ENCODE results near the gene TMEM30A. TPM values are rescaled to one million over a fixed set of nuclear protein-coding genes. Genes with fewer than 3 reads are reported as not detected.

Gene TMEM30A
- total RNA-seq = 121 and 126 TPM in 2 replicates

DNA sequence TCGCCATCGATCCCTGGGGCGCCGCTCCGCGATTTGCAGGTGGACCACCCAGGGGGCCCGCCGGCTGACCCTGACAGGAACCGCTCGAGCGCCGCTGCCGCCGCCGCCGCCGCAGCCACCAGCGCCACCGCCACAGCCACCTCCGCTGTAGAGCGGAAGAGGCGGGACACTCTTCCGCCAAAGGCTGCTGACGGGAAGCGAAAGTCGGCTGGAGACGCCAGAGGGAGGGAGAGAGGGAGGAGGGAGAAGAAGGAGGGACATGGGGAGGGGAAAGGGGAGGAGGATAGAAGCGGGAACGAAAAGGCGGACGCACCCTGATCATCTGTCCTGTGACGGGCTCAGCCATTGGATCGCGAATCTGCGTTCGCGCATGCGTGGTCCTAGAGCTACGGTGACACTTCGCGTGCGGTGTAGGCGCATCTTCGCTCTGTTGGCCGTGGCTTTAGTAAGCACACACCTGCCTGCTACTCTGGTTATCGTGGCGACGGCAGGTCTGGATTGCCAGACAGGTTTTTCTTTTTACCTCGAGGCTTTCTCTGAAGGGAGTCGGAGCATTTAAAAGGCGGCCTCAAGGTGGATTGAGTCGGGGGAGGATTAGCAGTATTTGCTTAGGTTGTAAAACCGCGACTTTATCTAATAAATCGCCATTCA is at the start of gene TMEM30A:
Gene TMEM30A (minus strand): TSS at position 161 of the 651 bp plus-strand sequence. CDS start 154 bp downstream, at position 7.
- DNase-seq (ENCODE audit: low read depth in 2 of 2) = peak; percentile 99

DNA sequence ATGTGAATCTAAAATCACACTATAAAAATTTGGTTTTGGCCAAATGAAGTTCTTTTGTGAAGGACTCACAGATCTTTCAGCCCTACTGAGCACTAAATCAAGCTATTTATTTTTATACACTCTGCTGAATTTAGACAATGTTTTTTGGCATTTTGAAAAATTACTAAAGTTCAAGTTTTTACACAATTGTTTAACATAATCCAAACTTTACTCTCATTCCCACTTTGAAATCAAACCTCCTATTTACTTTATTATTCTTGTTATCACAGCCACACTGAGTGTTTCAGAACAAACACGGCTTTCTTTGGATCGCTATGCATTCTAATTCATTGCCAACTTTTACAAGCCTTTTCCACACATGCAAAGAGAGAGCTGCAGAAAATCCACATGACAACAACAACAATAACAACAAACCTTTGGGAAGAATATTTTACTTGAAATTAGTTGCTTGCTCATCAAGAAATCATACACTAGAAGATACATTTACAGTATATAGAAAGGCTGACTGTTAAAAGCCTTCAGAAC is 49.1 kb upstream of the TMEM30A start:
- DNase-seq (ENCODE audit: low read depth in 2 of 2) = no peak

DNA sequence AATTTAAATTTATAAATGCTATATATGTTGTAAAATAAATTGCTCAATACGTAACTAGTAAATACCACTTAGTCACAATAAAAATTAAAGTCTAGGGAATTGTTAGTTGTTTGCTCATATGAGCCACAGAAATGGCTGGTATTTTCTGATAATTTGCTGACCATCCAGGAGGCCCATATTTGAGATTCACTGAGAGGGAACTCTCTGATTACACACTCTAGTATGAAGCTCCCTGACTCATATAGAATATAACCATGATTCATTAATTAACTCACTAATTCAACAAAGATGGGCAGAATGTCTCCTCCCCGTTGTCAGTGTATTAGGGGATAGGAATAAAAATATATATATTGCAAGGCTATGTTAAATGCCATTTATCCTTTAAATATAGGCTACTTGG is 46.6 kb upstream of the TMEM30A start:
- no peak for DNase-seq (ENCODE audit: low read depth in 2 of 2)

DNA sequence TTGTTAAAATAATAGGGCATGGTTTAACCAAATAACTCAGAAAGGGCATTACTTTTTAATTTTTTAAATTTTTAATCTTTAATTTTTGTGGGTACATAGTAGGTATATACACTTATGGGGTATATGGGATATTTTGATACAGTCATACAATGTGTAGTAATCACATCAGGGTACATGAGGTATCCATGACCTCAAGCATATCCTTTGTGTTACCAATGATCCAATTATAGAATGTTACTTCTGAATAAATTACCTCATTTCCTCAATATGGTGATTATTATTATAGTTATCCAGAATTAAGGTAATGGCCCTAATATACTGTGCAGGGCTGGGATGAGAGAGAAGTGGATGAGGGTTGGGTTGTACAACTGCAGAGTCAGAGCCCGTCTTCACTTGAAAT is 45.1 kb upstream of the TMEM30A start:
- no peak for DNase-seq (ENCODE audit: low read depth in 2 of 2)

DNA sequence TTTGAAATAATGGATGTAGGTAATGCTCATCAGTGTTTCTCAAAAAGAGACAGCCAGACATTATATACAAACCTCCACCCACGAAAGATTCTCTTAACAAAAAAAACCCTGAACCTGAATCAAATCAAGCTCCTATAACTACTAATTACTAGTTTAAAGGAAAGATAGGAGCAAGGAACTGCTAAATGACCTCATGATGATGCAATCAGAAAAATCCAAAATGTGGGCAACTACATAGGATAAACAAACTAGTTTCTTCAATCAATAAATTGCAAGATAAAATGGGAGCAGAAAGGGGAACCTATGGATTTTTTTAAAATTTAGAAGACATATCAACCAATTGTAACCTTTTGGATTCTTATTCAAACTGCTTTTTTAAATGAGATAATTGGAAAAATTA is 43.2 kb upstream of the TMEM30A start:
- DNase-seq (ENCODE audit: low read depth in 2 of 2) = no peak

DNA sequence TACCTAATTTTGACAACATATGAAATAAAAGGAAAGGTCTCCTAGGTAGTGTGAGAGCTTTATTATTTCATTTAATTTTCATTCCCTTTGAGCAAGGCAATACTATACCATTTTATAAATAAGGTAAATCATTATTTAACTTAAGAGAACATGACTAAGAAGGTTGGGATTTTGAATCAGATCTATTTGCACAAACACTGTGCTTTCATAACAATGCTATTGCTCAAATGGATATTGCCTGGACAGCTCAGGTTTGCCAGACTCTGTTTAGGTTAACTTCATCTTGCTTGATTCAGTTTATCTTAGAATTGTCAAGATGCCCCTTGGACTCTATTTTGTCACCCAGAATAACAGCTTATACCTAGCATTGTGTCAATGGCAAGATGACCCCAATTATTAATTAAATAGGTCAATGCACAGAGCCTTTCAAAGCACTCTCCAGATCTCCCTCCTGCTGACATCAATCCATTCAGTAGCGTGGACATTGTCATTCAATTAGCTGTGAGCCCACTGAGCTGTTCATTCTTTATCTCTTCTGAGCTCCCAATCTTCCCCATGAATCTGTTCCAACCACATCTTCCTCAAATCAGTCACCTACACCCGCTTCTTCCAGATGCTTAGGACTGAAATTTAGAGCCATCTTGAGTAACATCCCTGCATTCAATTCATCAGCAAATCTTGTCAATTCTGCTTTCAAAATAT is 42.1 kb upstream of the TMEM30A start:
- DNase-seq (ENCODE audit: low read depth in 2 of 2) = no peak

DNA sequence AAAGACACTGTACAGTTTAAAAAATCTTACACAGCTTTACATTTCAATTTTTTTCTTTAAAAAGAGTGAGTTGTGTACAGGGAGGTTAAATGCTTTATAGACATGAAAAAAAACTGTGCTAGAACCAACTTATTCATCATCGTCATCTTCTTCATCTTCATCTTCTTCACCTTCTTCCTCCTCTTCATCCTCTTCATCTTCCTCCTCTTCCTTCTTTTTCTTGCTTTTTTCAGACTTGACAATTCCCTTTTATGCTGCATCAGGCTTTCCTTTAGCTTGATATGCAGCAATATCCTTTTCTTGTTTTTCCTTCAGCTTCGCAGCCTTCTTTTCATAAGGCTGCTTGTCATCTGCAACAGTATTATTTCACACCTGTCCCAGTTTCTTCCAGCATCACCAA is 34.3 kb upstream of the TMEM30A start:
- no peak for DNase-seq (ENCODE audit: low read depth in 2 of 2)

DNA sequence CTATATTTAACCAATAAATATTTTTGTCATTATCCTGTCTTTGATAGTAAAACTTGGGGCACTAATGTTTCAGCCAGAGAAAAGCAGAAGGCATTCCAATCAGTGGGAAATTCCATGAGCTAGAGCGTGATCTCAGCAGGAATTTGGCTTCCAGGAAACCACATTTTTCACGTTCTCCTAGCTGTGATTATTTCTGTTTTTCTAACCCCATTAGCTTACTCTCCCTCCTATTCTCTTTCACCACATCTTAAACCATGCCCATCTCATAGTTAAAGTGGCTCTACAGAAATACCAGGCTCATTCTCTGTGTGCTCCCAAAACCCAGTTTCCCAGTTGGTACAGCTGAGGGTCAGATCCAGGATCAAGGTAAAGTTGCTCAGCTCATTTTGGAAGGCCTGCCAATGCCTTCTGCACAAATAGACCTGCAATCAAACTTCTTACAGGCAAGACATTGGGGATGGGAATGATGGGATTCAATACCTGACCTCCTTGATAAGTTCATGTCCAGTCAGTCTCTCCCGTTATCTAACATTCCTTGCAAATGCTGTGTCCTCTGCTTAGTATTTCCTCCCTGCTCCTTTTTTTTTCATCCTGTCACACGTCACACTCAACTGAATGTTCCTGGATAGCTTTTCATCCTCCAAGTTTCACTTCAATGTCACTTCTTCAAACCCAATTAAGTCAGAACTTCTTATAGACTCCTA is 33.1 kb upstream of the TMEM30A start:
- peak; percentile 37 to 42 for DNase-seq (ENCODE audit: low read depth in 2 of 2)

DNA sequence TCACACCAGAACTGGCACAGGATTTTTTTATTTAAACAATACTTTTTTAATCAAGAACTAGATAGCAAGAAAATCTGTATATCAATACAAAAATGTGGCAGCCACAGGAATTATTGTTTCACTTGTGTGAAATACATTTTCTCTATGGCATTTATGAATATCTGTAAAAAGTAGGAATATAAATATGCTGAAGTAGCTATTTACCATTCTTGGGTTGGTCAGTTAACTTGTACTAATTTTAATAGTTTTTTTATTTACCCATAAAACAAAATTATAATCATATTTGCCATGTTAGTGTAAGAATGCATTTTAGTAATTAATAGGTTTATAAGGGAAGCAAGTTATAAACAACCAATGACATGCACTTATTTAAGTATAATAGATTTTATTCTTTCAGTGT is 31.4 kb upstream of the TMEM30A start:
- DNase-seq (ENCODE audit: low read depth in 2 of 2) = no peak

DNA sequence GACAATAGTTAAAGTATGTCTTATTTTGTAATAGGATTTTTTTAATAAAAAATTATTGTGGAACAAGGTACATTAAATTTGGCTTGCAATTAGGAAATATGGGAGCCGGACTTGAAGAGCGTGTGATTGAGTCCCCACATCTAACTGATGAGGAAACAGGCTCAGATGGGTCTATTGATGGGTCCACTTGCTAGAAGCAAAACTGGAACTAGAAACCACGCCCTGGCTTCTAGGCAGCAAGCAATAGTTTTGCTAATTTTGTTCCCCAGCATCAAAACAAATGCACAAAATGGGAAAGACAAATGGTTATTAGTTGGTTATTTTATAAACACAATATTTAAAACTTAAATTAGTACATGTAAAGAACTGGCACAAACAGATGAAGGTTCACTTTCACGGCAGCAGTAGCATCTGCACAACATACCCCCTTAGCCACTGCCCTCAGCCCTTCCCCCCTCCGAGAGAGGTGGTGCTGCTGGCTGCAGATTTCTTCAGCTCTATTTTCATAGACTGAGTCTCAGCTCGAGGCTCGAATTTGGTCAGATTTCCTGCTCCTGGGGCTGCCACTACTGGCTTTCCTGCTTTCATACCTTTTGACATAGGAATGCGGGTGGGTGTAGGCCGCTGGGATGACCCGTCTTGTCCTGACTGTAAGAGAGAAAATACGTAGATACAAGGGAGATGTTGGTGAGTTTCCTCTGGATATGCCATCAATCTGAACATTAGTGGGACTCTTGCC is 23.8 kb upstream of the TMEM30A start:
- DNase-seq (ENCODE audit: low read depth in 2 of 2) = no peak

DNA sequence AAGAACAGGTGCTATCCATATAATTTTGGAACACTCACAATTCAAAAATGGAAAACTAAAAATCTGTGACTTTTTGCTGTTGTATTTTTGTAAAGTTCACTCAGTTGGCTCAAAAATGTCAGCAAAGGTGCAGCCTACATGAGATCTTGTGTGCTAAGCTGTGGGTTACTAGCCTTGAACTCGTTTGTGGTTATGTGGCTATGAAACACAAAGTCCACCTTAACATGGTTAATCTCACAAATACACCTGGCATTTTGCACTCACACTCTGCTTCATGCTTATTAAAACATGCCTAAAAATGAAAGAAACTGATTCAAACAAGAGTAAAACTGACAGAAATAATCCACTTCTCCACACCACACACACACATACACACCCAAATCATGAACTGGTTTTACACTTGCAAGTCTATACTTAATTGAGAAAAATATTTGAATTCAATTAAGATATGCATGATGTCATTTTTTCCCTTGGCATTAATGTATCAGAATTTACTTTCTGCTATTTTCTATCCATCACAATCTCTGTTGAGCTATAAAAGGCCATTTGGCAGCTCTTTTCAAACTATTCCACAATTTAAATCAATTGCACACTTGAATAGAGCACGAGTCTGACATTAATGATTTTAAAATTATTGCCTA is 22.9 kb upstream of the TMEM30A start:
- no peak for DNase-seq (ENCODE audit: low read depth in 2 of 2)

DNA sequence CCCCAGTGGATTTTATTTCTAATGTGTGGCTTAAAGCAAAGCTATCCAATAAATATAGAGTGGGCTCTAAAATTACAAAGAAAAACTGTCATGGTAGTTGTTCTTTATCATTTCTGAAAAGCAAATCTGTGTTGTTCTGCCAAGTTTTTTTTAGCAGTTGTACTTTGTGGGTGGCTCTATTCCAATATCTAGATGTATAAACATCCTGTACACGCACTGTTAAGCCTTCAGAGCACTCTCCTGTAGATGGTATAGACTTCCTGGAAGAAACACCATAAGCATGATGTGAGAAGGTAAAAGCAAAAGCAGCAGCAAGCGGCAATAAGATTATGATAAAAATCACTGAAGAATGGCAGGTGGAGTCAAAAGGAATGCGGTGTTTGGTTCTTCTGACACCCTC is 21.5 kb upstream of the TMEM30A start:
- DNase-seq (ENCODE audit: low read depth in 2 of 2) = peak; percentile 34 to 65

DNA sequence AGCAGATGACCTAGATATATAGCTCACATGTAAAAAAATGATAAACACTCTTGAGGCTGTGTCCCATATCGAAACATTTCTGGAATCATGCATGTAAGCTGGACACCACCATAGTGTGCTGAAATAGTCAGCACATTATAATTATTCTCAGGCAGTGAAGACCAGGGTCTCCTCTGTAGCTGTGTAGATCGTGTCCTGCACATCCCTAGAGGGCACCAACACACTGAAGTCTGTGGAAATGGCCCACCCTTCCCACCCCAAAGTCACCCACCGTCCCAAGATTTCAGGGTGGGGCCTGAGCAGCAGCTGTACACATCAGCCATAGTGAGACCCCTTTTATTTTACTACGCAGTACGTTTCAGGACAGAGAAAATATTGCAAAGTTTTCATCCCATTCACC is 21.0 kb upstream of the TMEM30A start:
- DNase-seq (ENCODE audit: low read depth in 2 of 2) = no peak

DNA sequence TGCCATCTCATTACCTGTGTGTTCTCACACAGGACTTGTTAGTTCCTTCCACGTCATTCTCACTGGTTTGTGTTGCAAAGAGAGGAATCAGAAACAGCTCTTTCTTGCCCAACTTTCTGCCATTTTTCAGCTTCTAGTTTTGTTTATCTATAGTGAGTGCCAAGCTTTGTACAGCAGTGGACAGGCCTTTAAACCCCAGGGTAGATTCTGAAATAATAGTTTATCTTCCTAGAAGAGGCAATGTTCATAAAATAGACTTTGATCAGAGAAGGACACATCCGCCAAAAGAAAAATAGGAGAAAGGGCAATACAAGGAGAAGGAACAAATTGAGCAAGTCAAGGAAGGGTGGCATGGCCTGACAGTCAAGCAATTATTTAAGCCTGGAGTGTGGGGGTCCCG is 17.7 kb upstream of the TMEM30A start:
- DNase-seq (ENCODE audit: low read depth in 2 of 2) = no peak

DNA sequence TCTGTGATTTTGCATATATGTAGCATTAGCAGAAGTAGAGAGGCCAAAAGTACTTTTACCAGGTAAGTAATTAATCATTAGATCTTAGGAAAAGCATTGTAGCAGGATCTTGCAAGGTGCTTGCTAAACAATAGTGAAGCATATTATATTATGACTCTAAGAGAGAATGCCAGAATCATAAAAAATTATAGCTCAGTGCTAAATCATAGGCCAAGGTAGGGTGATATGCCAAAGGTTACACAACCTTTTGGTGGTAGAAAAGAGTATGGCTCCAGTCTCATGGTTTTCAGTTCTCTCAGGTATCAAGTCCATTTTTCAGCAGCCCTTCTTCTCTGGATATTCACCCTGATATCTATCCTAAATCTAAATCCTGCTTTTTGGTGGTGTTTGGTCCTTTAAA is 16.9 kb upstream of the TMEM30A start:
- DNase-seq (ENCODE audit: low read depth in 2 of 2) = no peak

DNA sequence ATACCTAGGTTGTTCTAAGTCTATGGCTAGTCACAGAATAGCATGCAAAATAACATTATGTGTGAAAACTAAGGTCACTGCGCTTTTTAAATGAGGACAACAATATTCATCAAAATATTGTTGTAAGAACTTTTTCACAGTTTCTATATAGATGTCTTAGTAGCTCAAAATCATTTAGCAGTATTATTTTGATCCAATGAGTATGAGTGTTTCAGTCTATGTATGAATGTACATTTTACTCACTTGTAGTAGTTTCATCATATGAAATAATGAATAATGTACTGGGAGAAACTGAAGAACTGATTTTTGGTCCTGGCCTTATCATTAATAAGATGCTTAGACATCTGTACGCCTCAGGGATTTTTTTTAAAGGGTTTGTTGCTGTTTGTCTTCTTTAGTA is 16.5 kb upstream of the TMEM30A start:
- no peak for DNase-seq (ENCODE audit: low read depth in 2 of 2)

DNA sequence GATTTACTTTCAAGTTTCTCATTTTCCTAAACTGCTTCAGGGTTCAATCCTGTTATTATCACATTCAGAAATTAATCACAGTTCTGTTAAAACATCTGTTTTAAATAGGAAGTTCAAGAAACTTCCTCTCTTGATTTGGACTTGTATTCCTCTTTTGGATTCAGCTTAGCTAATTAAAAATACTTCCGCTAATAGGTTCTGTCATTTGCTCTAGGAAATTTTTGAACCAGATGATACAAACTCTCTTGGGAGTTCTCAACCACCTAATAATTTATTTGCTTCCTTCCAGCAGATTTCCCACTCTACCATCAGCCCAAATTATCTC is 15.9 kb upstream of the TMEM30A start:
- DNase-seq (ENCODE audit: low read depth in 2 of 2) = no peak

DNA sequence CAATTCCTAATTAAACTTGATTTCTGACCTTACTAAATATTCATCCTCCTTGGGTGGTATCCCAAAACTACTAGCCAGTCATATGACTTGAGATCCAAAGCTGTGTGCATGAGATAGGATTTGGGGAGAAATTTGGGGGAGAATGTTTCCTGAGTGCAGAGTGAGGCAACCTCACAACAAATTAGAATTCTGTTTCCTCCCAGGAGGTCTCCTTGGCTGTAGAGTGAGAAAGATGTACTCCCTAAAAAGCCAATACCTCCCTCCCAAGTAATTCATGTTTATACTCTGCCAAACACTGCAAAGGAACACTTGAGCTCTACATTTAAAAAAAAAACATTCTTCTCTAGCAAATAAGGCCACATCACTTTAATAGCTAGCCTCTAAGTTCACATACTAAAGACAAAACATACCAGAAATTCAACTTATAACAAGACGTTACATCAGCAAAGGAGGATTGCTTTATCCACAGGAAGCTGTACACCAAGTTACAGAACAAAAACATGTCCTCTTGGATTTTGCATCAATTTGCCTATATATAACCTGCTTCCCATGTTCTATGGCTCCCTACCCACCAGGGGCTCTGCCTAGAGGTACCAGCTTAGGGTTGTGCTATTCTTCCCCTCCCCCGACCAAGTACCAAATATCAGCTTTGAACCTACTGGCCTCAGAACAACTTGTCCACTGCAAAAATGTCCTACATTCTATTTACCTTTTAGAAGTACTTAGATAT is 15.4 kb upstream of the TMEM30A start:
- no peak for DNase-seq (ENCODE audit: low read depth in 2 of 2)

DNA sequence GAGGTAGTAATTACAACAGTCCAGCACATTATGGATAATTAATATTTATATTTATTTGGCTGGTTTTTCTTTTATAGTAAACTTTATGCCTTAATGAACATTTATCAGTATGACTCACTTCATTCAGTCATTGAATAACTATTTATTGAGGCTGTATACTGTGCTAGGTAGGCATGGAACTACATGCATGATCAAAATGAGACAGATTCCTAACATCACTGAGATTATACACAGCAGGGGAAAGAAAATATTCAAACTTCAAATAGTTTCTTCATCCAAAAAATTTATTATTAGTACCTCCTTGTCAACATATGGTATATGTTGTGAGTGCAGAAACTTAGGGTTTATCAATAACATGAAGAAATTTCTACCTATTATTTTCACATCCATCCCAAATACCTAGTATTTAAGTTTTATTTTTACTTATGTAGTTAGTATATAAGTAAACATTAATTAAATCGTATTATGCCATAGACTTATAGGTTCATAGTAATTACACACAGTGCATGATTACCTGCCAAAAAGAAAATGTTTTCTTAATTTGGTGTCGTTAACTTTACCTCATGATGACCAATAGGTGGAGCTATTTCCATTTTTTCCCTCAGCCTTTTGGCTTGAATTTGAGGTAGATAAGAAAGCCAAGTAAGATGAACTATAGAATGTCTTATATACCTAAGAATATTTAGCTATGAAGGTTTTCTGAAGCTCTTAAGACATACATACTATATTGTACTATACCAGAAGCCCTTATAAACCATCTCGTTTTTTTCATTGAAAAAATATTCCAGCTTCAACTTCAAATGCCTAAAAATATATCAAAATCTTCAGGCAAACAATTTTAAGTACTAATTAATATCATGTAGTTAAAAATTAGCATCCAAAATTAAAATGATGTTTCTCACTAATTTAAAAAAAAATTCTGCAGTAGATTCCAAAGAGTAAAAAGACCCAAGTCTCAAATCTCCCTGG is 12.5 kb upstream of the TMEM30A start:
- DNase-seq (ENCODE audit: low read depth in 2 of 2) = peak; percentile 71 to 74

DNA sequence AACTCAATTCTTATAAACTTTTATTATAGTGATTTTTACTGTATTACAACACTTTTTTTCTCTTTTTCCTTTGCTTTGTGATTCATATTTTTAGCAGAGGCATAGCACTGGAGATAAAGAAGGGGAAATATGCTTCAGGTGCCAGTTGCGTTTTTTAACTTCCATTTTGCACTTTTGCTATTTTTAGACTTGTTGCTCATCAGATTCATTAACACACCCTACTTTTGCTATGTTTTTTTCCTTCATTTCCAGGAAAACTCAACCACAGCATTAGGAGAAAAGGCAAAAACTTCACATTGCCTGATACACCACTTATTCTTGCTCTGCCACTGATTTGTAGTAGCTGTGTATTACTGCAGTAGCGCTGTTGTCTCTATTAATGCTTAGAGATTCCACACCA is 8.0 kb upstream of the TMEM30A start:
- DNase-seq (ENCODE audit: low read depth in 2 of 2) = no peak
